ENCODE data around the gene CCL5.

The CCL5 gene

DNA sequence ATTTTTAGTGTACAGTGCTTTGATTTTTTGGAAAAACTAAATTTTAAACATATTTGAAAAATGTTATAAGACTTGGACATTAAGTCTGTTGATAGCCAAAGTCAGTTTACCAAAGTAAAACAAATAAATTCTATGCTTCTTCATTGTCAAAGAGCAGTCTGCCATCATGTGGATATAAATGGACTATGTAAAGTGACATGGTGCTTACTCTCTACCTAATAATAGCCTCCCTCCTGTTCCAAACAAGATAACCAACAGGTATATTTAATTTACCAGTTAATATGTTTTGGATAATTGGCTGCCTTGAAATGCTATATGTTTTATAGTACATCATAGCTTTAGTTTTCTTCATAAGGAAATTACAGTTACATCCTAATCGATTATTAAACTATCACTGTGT is 55.0 kb downstream of the CCL5 start:
- H3K27ac ChIP-seq: no peak overlapping the region
- TF ChIP-seq, protein P1, sequence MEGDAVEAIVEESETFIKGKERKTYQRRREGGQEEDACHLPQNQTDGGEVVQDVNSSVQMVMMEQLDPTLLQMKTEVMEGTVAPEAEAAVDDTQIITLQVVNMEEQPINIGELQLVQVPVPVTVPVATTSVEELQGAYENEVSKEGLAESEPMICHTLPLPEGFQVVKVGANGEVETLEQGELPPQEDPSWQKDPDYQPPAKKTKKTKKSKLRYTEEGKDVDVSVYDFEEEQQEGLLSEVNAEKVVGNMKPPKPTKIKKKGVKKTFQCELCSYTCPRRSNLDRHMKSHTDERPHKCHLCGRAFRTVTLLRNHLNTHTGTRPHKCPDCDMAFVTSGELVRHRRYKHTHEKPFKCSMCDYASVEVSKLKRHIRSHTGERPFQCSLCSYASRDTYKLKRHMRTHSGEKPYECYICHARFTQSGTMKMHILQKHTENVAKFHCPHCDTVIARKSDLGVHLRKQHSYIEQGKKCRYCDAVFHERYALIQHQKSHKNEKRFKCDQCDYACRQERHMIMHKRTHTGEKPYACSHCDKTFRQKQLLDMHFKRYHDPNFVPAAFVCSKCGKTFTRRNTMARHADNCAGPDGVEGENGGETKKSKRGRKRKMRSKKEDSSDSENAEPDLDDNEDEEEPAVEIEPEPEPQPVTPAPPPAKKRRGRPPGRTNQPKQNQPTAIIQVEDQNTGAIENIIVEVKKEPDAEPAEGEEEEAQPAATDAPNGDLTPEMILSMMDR (conservative IDR thresholded peaks at IDR 0.05): no peak
